Thymus (tissue), 11 donors: ENCODE measurements around the gene NEDD9. TPM values are rescaled to one million over a fixed set of nuclear protein-coding genes. Genes with fewer than 3 reads are reported as not detected.

ENCODE experiments used
- DNase-seq, 9 donors: peaks; one replicate each; pipeline ENCODE4 v3.0.0-alpha.2; 2013; ENCODE audit warnings: low spot score in 9 of 9, low read depth in 6 of 9, missing footprints in 1 of 9
- H3K27ac ChIP-seq, 2 donors: one replicate each; pipeline ENCODE4 v1.5.1; 2013; ENCODE audit warnings: control low read depth in 1 of 2, low read depth in 1 of 2, low read length in 1 of 2, mild to moderate bottlenecking in 1 of 2, moderate library complexity in 1 of 2
- H3K27me3 ChIP-seq, 2 donors: one replicate each; pipeline ENCODE4 v1.5.1; 2013; ENCODE audit warnings: low read length in 1 of 2; ENCODE audit not compliant: control insufficient read depth in 2 of 2, insufficient read depth in 1 of 2
- H3K36me3 ChIP-seq, 2 donors: one replicate each; pipeline ENCODE4 v1.5.1; 2013; ENCODE audit warnings: low read length in 1 of 2, mild to moderate bottlenecking in 1 of 2, moderate library complexity in 1 of 2; ENCODE audit not compliant: control insufficient read depth in 2 of 2, insufficient read depth in 2 of 2
- H3K4me1 ChIP-seq, 2 donors: one replicate each; pipeline ENCODE4 v1.5.1; 2013; ENCODE audit warnings: low read length in 2 of 2; ENCODE audit not compliant: control insufficient read depth in 2 of 2, insufficient read depth in 2 of 2
- H3K4me3 ChIP-seq, 2 donors: one replicate each; pipeline ENCODE4 v1.5.1; 2013; ENCODE audit warnings: low read length in 2 of 2, control low read depth in 1 of 2, mild to moderate bottlenecking in 1 of 2
- H3K9me3 ChIP-seq, 2 donors: one replicate each; pipeline ENCODE4 v1.5.1; 2013; ENCODE audit warnings: low read length in 1 of 2, mild to moderate bottlenecking in 1 of 2; ENCODE audit not compliant: control insufficient read depth in 2 of 2, insufficient read depth in 1 of 2
- WGBS: extraction: QIAGEN DNeasy Blood & Tissue Kit; methylation state at CpG from one replicate; pipeline ENCODE4 v1.1.7; 2013; 5-methylcytosine and 5-hydroxymethylcytosine counted together
- polyA plus RNA-seq: library from polyadenylated mRNA; stranded (reverse); fragments of 200-250 nt; gene quantifications from one replicate; pipeline ENCODE4 v1.2.3, GENCODE V29; 2013
- total RNA-seq: library from RNA; stranded (reverse); fragments of 120-200 nt; gene quantifications from one replicate; pipeline ENCODE4 v1.2.4, GENCODE V29; 2013
- donor health status: healthy.

Gene NEDD9
- total and polyA plus RNA-seq, 2 donors, result 15.0 to 29.4 TPM

- over 99% methylated on average over 8 of the region's 8 CpGs for WGBS
- H3K4me3 ChIP-seq, result no peak overlapping the region
- peaks cover 0 to 3% of the 10 kb centered on the region in 2 donors for H3K36me3 ChIP-seq
- DNase-seq, result no peak
- H3K4me1 ChIP-seq, result peaks cover 3 to 16% of the 10 kb centered on the region in 2 donors
- no peak overlapping the region for H3K27ac ChIP-seq
- H3K9me3 ChIP-seq, result no peaks in the 10 kb centered on the region
- H3K27me3 ChIP-seq, result no peaks in the 10 kb centered on the region
Measured at GRCh38 chr6:11276228-11276627, 43.8 kb upstream of the NEDD9 start.

- DNase-seq, result peak in 3 of 9 donors; percentile 18 to 62 (median 18)
- Histone ChIP-seq H3K36me3 (peaks cover 0 to 3% of the 10 kb centered on the region in 2 donors), H3K27me3 (no peaks in the 10 kb centered on the region), H3K27ac (no peak overlapping the region), H3K4me1 (peaks cover 3 to 18% of the 10 kb centered on the region in 2 donors), H3K4me3 (no peak overlapping the region), H3K9me3 (no peaks in the 10 kb centered on the region)
- WGBS, result 13% methylated on average over 4 of the region's 4 CpGs
Measured at GRCh38 chr6:11275598-11275997, 43.1 kb upstream of the NEDD9 start.

GRCh38 chr6:11273406-11274065 is 41.1 kb upstream of the NEDD9 start:
- DNase-seq, result no peak
- Histone ChIP-seq H3K4me3 (no peak overlapping the region), H3K36me3 (peaks cover 0 to 3% of the 10 kb centered on the region in 2 donors), H3K4me1 (peaks cover 3 to 18% of the 10 kb centered on the region in 2 donors), H3K27ac (no peak overlapping the region), H3K27me3 (no peaks in the 10 kb centered on the region), H3K9me3 (no peaks in the 10 kb centered on the region)
- WGBS, result 98% methylated on average over 19 of the region's 19 CpGs

DNA sequence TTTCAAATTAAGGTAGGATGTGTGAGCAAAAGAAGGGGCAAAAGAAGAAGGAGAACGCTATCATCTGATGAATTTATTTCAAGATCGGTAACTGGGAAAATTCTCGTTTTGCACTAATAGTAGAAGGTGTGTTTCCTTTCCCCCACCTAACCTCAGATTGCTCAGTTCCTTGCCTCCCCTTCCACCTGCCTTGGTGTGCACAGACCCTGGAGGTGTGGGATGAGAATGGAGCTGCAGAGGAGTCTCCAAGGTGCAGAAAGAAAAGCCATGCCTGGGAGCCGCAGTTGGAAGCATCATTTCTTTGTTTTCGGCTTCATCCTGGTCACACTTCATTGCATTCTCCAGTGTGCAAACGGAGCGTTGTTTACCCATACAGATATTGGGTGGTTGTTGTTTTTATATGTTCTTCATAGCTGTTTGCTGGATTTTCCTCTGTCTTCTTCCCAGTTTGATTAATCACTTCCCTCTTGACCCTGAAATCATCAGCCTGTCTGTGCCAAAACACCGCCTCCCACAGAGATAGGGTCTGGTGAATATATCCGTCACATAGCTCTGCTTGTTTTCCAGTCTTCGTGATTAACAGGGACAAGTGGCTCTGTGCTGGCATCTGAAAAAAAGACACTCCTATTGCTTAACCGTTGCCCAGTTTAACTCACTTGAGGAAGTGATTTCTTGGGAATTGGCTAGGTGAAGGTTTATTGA is 40.2 kb upstream of the NEDD9 start:
- 88% methylated on average over 11 of the region's 11 CpGs for WGBS
- Histone ChIP-seq H3K4me3 (no peak overlapping the region), H3K9me3 (no peaks in the 10 kb centered on the region), H3K27me3 (no peaks in the 10 kb centered on the region), H3K27ac (no peak overlapping the region), H3K4me1 (peaks cover 3 to 18% of the 10 kb centered on the region in 2 donors), H3K36me3 (peaks cover 0 to 3% of the 10 kb centered on the region in 2 donors)
- no peak for DNase-seq

DNA sequence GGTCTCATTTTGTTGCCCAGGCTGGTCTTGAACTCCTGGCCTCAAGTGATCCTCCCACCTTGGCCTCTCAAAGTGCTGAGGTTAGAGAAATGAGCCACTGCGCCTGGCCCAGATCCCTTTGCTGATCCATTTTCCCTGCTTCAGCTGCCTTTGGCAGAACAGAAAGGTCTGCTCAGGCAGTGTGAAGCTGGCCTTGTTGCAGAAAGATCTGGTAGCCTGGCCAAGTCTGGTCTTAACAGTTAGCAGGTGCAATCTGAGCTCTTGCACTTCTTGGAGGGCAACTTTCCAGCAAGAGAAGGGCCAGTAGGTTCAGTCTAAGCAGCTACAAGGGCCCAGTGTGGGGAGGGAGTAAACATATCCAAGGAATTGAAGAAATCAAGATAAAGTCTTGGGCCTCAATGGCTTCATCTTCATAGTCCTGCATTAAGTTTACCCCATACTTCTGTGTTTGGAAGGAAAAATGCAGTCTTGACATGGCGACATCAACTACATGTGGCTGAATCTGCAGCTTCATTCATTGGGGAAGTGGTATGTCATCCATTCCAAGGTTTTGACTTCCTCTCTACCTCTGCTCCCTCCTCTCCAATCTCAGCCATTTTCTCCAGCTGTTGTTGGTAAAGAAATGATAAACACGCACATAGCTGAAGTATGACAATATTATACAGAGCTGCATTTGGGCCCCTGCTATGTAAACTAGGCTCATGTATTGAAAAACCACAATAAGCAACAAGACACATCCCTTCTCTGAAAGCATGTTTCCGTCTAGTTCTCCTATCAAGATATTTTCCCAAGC is 39.0 kb upstream of the NEDD9 start:
- Histone ChIP-seq H3K4me3 (no peak overlapping the region), H3K9me3 (no peaks in the 10 kb centered on the region), H3K36me3 (peaks cover 0 to 3% of the 10 kb centered on the region in 2 donors), H3K4me1 (peaks cover 3 to 16% of the 10 kb centered on the region in 2 donors), H3K27me3 (no peaks in the 10 kb centered on the region), H3K27ac (no peak overlapping the region)
- DNase-seq, result peak in 1 of 9 donors; percentile 34
- 88% methylated on average over 4 of the region's 4 CpGs for WGBS

GRCh38 chr6:11270030-11271027 is 37.9 kb upstream of the NEDD9 start:
- H3K27ac ChIP-seq, result no peak overlapping the region
- DNase-seq, result no peak
- peaks cover 0 to 9% of the 10 kb centered on the region in 2 donors for H3K4me1 ChIP-seq
- WGBS, result 98% methylated on average over 12 of the region's 12 CpGs
- no peaks in the 10 kb centered on the region for H3K27me3 ChIP-seq
- peaks cover 0 to 3% of the 10 kb centered on the region in 2 donors for H3K36me3 ChIP-seq
- no peaks in the 10 kb centered on the region for H3K9me3 ChIP-seq
- no peak overlapping the region for H3K4me3 ChIP-seq

DNA sequence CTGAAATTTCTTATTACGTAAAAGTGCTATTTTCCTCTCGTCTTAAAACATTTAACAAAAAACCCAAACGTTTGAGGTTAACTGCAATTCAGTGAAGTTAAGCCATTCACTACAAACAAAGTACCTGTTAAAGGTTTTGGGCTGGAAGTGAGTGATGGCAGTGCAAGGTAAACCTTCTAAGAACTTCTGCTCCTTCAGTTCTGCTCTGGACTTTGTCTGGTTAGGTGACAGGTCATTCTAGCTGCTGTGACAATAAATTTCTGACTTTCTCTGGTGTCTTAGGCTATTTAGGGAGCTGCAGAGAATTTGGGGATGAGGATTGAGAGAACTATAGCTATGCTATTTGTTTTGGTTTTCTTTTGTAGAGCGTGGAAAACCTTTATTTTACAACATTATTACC is 36.5 kb upstream of the NEDD9 start:
- Histone ChIP-seq H3K4me1 (peaks cover 0 to 9% of the 10 kb centered on the region in 2 donors), H3K4me3 (no peak overlapping the region), H3K27me3 (no peaks in the 10 kb centered on the region), H3K36me3 (peaks cover 0 to 3% of the 10 kb centered on the region in 2 donors), H3K9me3 (no peaks in the 10 kb centered on the region), H3K27ac (no peak overlapping the region)
- WGBS, result 83% methylated on average over 4 of the region's 4 CpGs
- no peak for DNase-seq

- no peak for DNase-seq
- WGBS, result 95% methylated on average over 3 of the region's 3 CpGs
Measured at GRCh38 chr6:11266926-11267325, 34.5 kb upstream of the NEDD9 start.

More at GRCh38 chr6:11266926-11267325, 34.5 kb upstream of the NEDD9 start:
- Histone ChIP-seq H3K27ac (no peak overlapping the region), H3K27me3 (no peaks in the 10 kb centered on the region), H3K9me3 (no peaks in the 10 kb centered on the region), H3K4me3 (no peak overlapping the region), H3K36me3 (no peaks in the 10 kb centered on the region), H3K4me1 (peaks cover 0 to 8% of the 10 kb centered on the region in 2 donors)
